ENCODE results near the gene SPHK1.
A peak's percentile ranks its signal among the peaks of the same experiment; 100 is the strongest.

SPHK1 gene

GRCh38 chr17:76420356-76421043 lies 36.1 kb downstream of the SPHK1 start:
- Histone ChIP-seq H3K4ac (ENCODE audit: low read length) (no peak overlapping the region), H3K4me1 (ENCODE audit: control insufficient read depth in 2 of 2, insufficient read depth in 1 of 2, low read depth in 1 of 2, low read length in 2 of 2) (no peaks in the 10 kb centered on the region), H3K4me2 (ENCODE audit: insufficient read depth, low read length, poor library complexity, severe bottlenecking) (no peak overlapping the region), H3K9me3 (replicated peaks in 1 of 2; ENCODE audit: control insufficient read depth in 2 of 2, insufficient read depth in 1 of 2, low read depth in 1 of 2, low read length in 2 of 2) (peaks cover 0 to 19% of the 10 kb centered on the region in 2 donors), H3K9ac (ENCODE audit: low read depth, low read length, poor library complexity) (no peak overlapping the region), H4K91ac (ENCODE audit: low read depth, low read length, poor library complexity) (no peak overlapping the region), H2BK15ac (ENCODE audit: low read length) (no peak overlapping the region), H3K14ac (ENCODE audit: low read length) (no peak overlapping the region), H2BK120ac (ENCODE audit: low read depth, low read length) (no peak overlapping the region), H3K27ac (replicated peaks; ENCODE audit: low read length) (no peak overlapping the region), H3K79me1 (ENCODE audit: low read depth, low read length) (no peaks in the 10 kb centered on the region), H3K36me3 (replicated peaks in 1 of 2; ENCODE audit: control insufficient read depth in 2 of 2, insufficient read depth in 2 of 2, low read length in 2 of 2) (peaks cover 5 to 32% of the 10 kb centered on the region in 2 donors), H4K8ac (ENCODE audit: low read depth, low read length) (no peak overlapping the region), H3K23ac (ENCODE audit: low read depth, low read length, poor library complexity) (no peak overlapping the region), H3K27me3 (ENCODE audit: control insufficient read depth in 3 of 3, insufficient read depth in 3 of 3, low read depth in 1 of 3, low read length in 3 of 3) (no peaks in the 10 kb centered on the region), H2AFZ (ENCODE audit: low read length) (no peak overlapping the region), H3K18ac (ENCODE audit: low read length) (no peak overlapping the region), H2BK12ac (ENCODE audit: low read length) (no peak overlapping the region), H3K4me3 (ENCODE audit: low read length in 2 of 2) (no peak overlapping the region), H2AK5ac (ENCODE audit: low read depth, low read length) (no peak overlapping the region), H2BK5ac (ENCODE audit: low read length) (no peak overlapping the region)
- no CpG with 5 or more reads among the region's 10 CpGs for WGBS, 2 donors (ENCODE audit: extremely low coverage in 2 of 2, insufficient read length in 2 of 2, insufficient replicate concordance in 1 of 2)
- no peak for DNase-seq (ENCODE audit: low spot score)

DNA sequence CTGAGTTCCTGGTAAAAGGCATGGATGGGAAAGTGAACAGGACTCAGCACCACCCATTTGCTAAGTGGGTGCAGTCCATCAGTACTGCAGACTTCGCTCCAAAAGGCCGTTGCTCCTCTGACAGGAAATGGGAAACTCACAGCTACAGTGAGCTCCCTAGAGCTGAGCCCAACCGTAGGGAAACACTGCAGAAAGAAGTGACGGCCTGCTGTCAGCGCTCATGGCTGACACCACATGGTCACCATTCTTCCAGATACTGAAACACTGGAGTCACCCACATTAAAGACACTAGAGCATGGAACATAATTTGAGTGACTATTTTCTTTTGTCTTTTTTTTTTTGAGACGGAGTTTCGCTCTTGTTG lies 36.6 kb downstream of the SPHK1 start:
- H3K36me3 ChIP-seq (replicated peaks in 1 of 2; ENCODE audit: control insufficient read depth in 2 of 2, insufficient read depth in 2 of 2, low read length in 2 of 2): peaks cover 5 to 32% of the 10 kb centered on the region in 2 donors
- no peak overlapping the region for H2AFZ ChIP-seq (ENCODE audit: low read length)
- no peak overlapping the region for H3K23ac ChIP-seq (ENCODE audit: low read depth, low read length, poor library complexity)
- H3K4me2 ChIP-seq (ENCODE audit: insufficient read depth, low read length, poor library complexity, severe bottlenecking): no peak overlapping the region
- no peak overlapping the region for H2AK5ac ChIP-seq (ENCODE audit: low read depth, low read length)
- no peaks in the 10 kb centered on the region for H3K27me3 ChIP-seq (ENCODE audit: control insufficient read depth in 3 of 3, insufficient read depth in 3 of 3, low read depth in 1 of 3, low read length in 3 of 3)
- no peaks in the 10 kb centered on the region for H3K79me1 ChIP-seq (ENCODE audit: low read depth, low read length)
- H3K4me3 ChIP-seq (ENCODE audit: low read length in 2 of 2): no peak overlapping the region
- H2BK5ac ChIP-seq (ENCODE audit: low read length): no peak overlapping the region
- no peak overlapping the region for H3K9ac ChIP-seq (ENCODE audit: low read depth, low read length, poor library complexity)
- H3K4ac ChIP-seq (ENCODE audit: low read length): no peak overlapping the region
- no peak overlapping the region for H4K91ac ChIP-seq (ENCODE audit: low read depth, low read length, poor library complexity)
- H3K27ac ChIP-seq (replicated peaks; ENCODE audit: low read length): no peak overlapping the region
- no peak for DNase-seq (ENCODE audit: low spot score)
- H2BK12ac ChIP-seq (ENCODE audit: low read length): no peak overlapping the region
- no peaks in the 10 kb centered on the region for H3K4me1 ChIP-seq (ENCODE audit: control insufficient read depth in 2 of 2, insufficient read depth in 1 of 2, low read depth in 1 of 2, low read length in 2 of 2)
- H2BK15ac ChIP-seq (ENCODE audit: low read length): no peak overlapping the region
- no CpG with 5 or more reads among the region's 7 CpGs for WGBS, 2 donors (ENCODE audit: extremely low coverage in 2 of 2, insufficient read length in 2 of 2, insufficient replicate concordance in 1 of 2)
- H4K8ac ChIP-seq (ENCODE audit: low read depth, low read length): no peak overlapping the region
- H3K14ac ChIP-seq (ENCODE audit: low read length): no peak overlapping the region
- H3K18ac ChIP-seq (ENCODE audit: low read length): no peak overlapping the region
- H3K9me3 ChIP-seq (replicated peaks in 1 of 2; ENCODE audit: control insufficient read depth in 2 of 2, insufficient read depth in 1 of 2, low read depth in 1 of 2, low read length in 2 of 2): peaks cover 0 to 19% of the 10 kb centered on the region in 2 donors
- no peak overlapping the region for H2BK120ac ChIP-seq (ENCODE audit: low read depth, low read length)

- Histone ChIP-seq H3K4me2 (ENCODE audit: insufficient read depth, low read length, poor library complexity, severe bottlenecking) (no peak overlapping the region), H3K36me3 (replicated peaks in 1 of 2; ENCODE audit: control insufficient read depth in 2 of 2, insufficient read depth in 2 of 2, low read length in 2 of 2) (peaks cover 4 to 23% of the 10 kb centered on the region in 2 donors), H4K91ac (ENCODE audit: low read depth, low read length, poor library complexity) (no peak overlapping the region), H2BK120ac (ENCODE audit: low read depth, low read length) (no peak overlapping the region), H3K4ac (ENCODE audit: low read length) (no peak overlapping the region), H3K27me3 (ENCODE audit: control insufficient read depth in 3 of 3, insufficient read depth in 3 of 3, low read depth in 1 of 3, low read length in 3 of 3) (no peaks in the 10 kb centered on the region), H4K8ac (ENCODE audit: low read depth, low read length) (no peak overlapping the region), H3K79me1 (ENCODE audit: low read depth, low read length) (no peaks in the 10 kb centered on the region), H2BK5ac (ENCODE audit: low read length) (no peak overlapping the region), H2BK15ac (ENCODE audit: low read length) (no peak overlapping the region), H2BK12ac (ENCODE audit: low read length) (no peak overlapping the region), H3K4me3 (ENCODE audit: low read length in 2 of 2) (peak overlapping the region in 1 of 2 donors; percentile 44), H3K4me1 (ENCODE audit: control insufficient read depth in 2 of 2, insufficient read depth in 1 of 2, low read depth in 1 of 2, low read length in 2 of 2) (no peaks in the 10 kb centered on the region), H3K14ac (ENCODE audit: low read length) (no peak overlapping the region), H2AFZ (ENCODE audit: low read length) (no peak overlapping the region), H2AK5ac (ENCODE audit: low read depth, low read length) (no peak overlapping the region), H3K9me3 (replicated peaks in 1 of 2; ENCODE audit: control insufficient read depth in 2 of 2, insufficient read depth in 1 of 2, low read depth in 1 of 2, low read length in 2 of 2) (peaks cover 0 to 24% of the 10 kb centered on the region in 2 donors), H3K9ac (ENCODE audit: low read depth, low read length, poor library complexity) (no peak overlapping the region), H3K27ac (replicated peaks; ENCODE audit: low read length) (no peak overlapping the region), H3K18ac (ENCODE audit: low read length) (no peak overlapping the region), H3K23ac (ENCODE audit: low read depth, low read length, poor library complexity) (no peak overlapping the region)
- DNase-seq (ENCODE audit: low spot score): no peak
- WGBS, 2 donors (ENCODE audit: extremely low coverage in 2 of 2, insufficient read length in 2 of 2, insufficient replicate concordance in 1 of 2): no CpG with 5 or more reads among the region's 8 CpGs
These were observed 38.0 kb downstream of the SPHK1 start for GRCh38 chr17:76422406-76422805.

GRCh38 chr17:76422860-76423259 lies 38.5 kb downstream of the SPHK1 start:
- WGBS, 2 donors (ENCODE audit: extremely low coverage in 2 of 2, insufficient read length in 2 of 2, insufficient replicate concordance in 1 of 2): no CpG with 5 or more reads among the region's 6 CpGs
- H3K4me2 ChIP-seq (ENCODE audit: insufficient read depth, low read length, poor library complexity, severe bottlenecking): no peak overlapping the region
- H3K14ac ChIP-seq (ENCODE audit: low read length): no peak overlapping the region
- H3K18ac ChIP-seq (ENCODE audit: low read length): no peak overlapping the region
- H3K9me3 ChIP-seq (replicated peaks in 1 of 2; ENCODE audit: control insufficient read depth in 2 of 2, insufficient read depth in 1 of 2, low read depth in 1 of 2, low read length in 2 of 2): peaks cover 0 to 24% of the 10 kb centered on the region in 2 donors
- H2BK12ac ChIP-seq (ENCODE audit: low read length): no peak overlapping the region
- H2AK5ac ChIP-seq (ENCODE audit: low read depth, low read length): no peak overlapping the region
- H3K36me3 ChIP-seq (replicated peaks in 1 of 2; ENCODE audit: control insufficient read depth in 2 of 2, insufficient read depth in 2 of 2, low read length in 2 of 2): peaks cover 2 to 21% of the 10 kb centered on the region in 2 donors
- H3K27ac ChIP-seq (replicated peaks; ENCODE audit: low read length): no peak overlapping the region
- H3K4me1 ChIP-seq (ENCODE audit: control insufficient read depth in 2 of 2, insufficient read depth in 1 of 2, low read depth in 1 of 2, low read length in 2 of 2): peaks cover 0 to under 1% of the 10 kb centered on the region in 2 donors
- no peak overlapping the region for H4K91ac ChIP-seq (ENCODE audit: low read depth, low read length, poor library complexity)
- DNase-seq (ENCODE audit: low spot score): no peak
- H4K8ac ChIP-seq (ENCODE audit: low read depth, low read length): no peak overlapping the region
- H3K9ac ChIP-seq (ENCODE audit: low read depth, low read length, poor library complexity): no peak overlapping the region
- H2AFZ ChIP-seq (ENCODE audit: low read length): no peak overlapping the region
- H3K4me3 ChIP-seq (ENCODE audit: low read length in 2 of 2): no peak overlapping the region
- H3K79me1 ChIP-seq (ENCODE audit: low read depth, low read length): no peaks in the 10 kb centered on the region
- H3K27me3 ChIP-seq (ENCODE audit: control insufficient read depth in 3 of 3, insufficient read depth in 3 of 3, low read depth in 1 of 3, low read length in 3 of 3): no peaks in the 10 kb centered on the region
- H2BK120ac ChIP-seq (ENCODE audit: low read depth, low read length): no peak overlapping the region
- no peak overlapping the region for H3K23ac ChIP-seq (ENCODE audit: low read depth, low read length, poor library complexity)
- no peak overlapping the region for H3K4ac ChIP-seq (ENCODE audit: low read length)
- H2BK5ac ChIP-seq (ENCODE audit: low read length): no peak overlapping the region
- H2BK15ac ChIP-seq (ENCODE audit: low read length): no peak overlapping the region

Data from neuronal stem cell (in vitro differentiated cells).